HG03378 (cell line): Measurements from ENCODE around the gene PRIMPOL.
"Not testable (repeated sequence)": the region's sequence is repeated elsewhere in the genome, so short reads cannot be mapped to it uniquely, and the experiment has no call there.

ENCODE experiments used
- ATAC-seq: cut with Tn5 transposase; IDR thresholded peaks from one replicate; pipeline ENCODE4 v1.9.1; 2021; ENCODE audit warnings: mild to moderate bottlenecking, moderate library complexity; ENCODE audit not compliant: unreplicated experiment

The PRIMPOL gene

DNA sequence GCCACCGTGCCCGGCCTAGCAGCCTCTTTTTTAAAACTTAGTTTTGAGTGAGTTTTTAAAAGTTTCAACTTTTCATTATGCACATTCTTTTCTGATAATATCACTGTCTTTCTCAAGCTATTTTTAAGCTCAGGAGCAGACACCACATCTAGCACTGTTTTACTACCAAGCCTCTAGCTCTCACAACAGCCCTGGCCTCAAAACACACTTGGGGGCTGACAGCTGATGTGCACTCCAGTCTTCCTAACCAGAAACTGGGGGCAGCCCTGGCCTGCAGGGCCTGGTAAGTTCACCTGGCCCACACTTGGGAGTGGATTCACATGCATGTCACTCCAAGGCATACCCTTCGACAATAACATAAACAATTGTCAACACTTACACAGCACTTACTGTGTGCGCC is 50.4 kb downstream of the PRIMPOL start:
- no peak for ATAC-seq

DNA sequence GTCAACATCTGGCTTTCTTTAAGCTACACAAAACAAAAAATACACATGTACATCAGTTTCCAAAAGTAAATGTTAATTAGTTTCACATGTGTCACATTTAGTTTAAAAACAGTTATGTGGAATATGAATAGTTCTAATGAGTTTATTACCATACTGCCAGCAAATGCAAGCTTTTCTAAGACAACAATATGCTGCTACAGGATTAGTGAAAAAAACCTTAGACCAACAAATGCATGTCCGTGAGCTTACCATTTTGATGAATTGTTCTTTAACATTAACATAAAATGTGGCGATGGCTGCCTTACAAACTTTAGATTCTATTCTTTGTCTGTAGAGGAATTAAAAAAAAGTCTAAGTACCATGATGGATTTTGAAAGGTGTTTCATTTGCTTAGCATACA is 52.6 kb downstream of the PRIMPOL start:
- no peak for ATAC-seq

DNA sequence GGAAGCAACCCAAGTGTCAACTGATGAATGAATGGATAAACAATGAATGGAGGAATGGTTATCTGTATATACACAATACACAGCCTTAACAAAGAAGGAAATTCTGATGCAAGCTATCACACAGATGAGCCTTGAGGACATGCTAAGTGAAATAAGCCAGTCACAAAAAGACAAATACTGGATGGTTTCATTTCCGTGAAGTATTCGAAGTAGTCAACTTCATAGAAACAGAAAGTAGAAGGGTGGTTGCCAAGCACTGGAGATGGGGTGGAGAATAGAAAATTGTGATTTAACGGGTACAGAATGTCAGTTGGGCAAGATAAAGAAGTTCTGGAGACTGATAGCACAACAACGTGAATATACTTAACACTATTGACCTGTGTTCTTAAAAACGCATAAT is 56.2 kb downstream of the PRIMPOL start:
- ATAC-seq = no peak

DNA sequence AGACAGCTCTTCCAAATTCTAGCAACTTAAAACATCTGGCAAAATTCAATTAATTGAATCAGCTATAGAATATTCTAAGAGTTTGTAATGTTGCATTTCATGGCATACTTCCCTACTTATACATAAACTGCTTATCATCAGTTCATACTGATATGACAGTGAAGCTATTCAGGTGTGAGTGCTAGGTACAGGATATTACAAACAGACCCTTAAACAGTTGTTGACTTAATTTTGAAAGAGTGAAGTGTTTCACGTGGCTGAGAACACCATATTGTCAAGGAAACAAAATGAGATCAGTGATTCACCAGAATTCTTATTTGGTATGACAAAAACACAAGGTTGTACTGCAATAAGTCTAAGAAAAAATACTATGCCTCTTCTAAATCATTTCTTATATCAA is 56.9 kb downstream of the PRIMPOL start:
- ATAC-seq = no peak

DNA sequence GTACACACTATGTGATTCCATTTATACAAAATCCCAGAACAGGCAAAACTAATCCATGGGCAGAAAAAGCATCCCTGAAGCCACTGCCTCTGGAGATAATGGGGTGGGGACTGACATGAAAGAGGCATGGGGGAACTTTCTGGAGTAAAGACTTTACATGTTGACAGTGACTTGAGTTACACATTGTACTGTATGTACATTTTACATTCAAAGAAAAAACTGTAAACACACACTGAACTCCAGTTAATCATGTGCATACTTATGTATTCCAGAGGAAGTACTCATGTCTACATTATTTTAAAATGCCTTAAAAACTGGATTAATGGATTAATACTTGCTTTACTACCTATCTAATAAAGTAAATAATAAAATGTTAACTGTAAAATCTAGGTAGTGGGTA is 62.8 kb downstream of the PRIMPOL start:
- ATAC-seq = no peak

DNA sequence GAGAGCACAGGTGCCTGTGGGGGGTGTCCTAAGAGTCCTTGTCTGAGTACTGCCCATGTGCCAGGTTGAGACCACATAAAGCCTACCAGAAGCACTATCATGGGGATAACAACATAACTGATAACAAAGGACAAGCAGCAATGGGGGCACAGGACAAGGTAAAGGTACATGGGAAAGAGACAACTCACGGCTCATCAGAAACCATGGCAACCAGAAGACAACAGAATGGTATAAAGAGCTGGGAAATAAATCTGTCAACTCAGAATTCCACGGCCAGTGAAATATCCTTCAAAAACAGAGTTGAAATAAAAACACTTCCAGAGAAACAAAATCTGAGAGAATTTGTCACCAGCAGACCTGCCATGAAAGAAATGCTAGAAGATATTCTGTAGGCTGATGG is 64.3 kb downstream of the PRIMPOL start:
- ATAC-seq = no peak

DNA sequence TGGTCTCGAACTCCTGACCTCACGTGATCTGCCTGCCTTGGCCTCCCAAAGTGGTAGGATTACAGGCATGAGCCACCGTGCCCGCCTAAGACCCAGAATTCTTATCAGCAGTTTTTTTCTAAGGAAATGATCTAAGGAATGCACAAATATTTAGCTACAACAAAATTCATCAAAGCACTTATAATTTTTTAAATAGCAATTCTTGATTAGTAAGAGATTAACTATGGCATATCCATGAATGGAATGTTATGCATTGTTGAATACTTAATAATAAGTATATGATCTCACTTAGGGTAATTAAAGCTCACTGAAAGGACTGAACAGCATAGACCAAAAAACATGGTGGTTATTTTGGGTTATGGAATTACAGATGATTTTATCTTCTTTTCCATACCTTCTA is 66.0 kb downstream of the PRIMPOL start:
- ATAC-seq = no peak

DNA sequence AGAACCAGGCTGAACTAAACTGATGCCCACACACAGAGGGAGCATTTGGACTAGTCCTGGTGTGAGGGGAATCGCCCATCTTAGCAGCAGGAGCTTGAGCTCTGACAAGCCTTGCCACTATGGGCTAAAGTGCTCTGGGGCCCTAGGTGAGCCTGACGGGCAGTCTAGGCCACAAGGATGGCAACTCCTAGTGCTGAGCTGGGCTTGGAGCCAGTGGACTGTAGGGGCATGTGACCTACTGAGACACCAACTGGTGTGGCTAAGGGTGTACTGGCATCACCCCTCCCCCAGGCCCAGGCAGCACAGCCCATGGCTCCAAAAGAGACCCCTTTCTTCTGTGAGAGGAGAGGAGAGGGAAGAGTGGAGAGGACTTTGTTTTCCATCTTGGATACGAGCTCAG is 69.9 kb downstream of the PRIMPOL start:
- no peak for ATAC-seq

DNA sequence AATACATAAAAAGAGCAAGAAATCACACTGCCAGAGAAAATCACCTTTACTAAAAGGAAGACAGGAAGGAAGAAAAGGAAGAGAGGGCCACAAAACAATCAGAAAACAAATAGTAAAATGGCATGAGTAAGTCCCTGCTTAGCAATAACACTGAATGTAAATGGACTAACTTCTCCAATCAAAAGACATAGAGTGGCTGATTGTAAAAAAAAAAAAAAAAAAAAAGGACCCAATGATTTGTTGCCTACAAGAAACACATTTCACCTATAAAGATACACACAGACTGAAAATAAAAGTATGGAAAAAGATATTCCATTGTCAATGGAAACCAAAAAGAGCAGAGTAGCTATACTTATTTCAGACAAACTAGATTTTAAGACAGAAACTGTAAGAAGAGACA is 71.7 kb downstream of the PRIMPOL start:
- no peak for ATAC-seq

DNA sequence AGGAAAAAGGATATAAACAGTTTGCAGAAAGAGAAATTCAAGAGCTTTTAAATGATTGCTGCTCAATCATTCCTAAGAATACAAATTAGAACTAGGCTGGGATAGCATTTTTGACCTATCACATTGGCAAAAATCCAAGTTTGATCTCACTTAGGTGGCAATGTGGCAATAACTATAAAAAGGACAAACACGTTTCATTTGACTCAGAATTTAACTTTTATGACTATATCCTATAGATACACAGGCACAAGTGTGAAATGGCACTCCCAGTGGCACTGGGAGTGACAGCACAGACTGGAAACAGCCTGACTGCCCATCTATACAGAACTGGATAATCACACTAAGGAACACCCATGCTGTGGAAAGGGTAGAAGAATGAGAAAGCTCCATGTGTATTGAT is 73.3 kb downstream of the PRIMPOL start:
- no peak for ATAC-seq

DNA sequence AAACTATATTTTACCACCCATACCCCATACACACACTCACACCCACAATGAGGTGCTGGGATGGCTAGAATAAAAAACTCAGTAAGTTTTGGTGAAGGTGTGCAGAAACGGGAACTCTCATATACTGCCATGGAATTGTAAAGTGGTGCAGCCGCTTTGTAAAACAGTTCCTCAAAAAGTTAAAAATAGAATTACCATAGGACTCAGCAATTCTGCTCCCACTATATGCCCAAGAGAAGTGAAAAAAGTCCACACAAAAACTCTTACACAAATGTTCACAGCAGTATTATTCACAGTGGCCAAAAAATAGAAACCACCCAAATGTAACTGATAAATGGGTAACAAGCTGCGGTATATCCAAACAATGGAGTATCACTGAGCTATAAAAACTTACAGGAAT is 77.9 kb downstream of the PRIMPOL start:
- ATAC-seq = no peak

DNA sequence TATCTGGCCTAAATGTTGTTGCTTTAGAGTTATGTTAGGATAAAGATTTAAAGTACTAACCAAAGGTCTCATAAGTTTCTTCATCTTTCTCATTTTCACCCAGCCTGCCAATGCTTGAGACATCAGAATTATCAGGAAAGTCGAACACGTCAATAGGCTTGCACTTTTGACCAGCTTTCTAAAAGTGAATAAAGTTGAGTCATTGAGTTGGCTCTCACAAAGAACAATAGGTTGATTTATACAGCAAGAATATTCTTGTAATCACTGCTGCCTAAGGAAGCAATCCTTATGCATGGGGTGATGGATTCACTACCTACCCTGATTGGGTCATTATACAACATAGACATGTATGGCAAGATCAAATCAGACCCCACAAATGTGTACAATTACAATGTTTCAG is 79.3 kb downstream of the PRIMPOL start:
- no peak for ATAC-seq

DNA sequence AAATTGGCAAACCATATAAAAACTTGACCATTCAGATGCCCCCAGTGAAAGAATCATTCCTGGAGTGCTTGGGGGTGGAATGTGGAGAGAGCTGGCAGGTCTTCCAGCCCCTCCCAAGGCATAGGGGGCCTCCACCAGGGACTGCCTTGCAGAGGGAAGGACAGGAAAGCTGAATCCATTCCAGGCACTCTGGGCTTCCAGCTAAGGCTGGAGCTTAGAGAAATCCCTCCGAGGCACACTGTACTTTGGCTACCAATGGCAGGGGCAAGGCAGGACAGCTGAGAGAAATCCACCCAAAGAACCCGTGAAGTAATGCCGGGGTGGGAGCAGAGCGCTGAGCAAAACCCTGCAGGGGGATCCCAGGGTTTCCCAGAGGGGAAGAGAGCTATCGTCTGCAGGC is 80.4 kb downstream of the PRIMPOL start:
- no peak for ATAC-seq

DNA sequence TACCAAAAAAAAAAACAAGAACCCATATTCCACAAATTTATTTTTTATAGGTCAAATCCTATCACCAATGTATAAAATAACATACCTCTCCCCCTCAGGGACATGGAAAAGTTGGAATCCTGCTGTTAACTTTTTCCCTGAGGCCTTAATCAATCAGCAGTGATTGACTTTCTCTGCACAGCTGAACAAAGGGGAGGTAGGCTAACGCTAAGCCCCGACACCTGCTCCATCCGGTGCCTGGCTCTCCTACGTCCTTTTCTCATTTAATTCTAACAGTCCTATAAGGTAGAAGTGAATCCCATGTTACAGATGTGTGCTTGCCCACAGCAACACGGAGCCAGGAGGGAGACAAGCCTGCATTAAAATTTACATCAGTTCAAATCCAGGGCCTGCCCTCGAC is 81.5 kb downstream of the PRIMPOL start:
- no peak for ATAC-seq

DNA sequence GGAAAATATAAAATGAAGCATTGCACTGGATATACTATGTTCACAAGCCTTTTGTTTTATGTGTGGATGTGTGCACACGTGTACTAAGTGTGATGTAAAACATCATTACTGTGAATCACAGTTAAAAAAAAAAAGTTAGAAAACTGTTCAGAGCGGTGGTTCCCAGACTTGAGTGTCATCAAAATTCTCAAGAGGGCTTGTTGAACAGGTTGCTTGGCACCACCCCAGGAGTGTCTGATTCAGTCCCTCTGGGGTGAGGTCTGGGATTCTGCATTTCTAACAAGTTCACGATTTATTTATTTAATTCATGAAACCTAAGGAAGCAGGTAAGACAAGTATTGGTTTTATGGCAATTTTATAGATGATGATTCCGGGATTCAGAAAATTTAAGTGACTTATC is 82.6 kb downstream of the PRIMPOL start:
- no peak for ATAC-seq

DNA sequence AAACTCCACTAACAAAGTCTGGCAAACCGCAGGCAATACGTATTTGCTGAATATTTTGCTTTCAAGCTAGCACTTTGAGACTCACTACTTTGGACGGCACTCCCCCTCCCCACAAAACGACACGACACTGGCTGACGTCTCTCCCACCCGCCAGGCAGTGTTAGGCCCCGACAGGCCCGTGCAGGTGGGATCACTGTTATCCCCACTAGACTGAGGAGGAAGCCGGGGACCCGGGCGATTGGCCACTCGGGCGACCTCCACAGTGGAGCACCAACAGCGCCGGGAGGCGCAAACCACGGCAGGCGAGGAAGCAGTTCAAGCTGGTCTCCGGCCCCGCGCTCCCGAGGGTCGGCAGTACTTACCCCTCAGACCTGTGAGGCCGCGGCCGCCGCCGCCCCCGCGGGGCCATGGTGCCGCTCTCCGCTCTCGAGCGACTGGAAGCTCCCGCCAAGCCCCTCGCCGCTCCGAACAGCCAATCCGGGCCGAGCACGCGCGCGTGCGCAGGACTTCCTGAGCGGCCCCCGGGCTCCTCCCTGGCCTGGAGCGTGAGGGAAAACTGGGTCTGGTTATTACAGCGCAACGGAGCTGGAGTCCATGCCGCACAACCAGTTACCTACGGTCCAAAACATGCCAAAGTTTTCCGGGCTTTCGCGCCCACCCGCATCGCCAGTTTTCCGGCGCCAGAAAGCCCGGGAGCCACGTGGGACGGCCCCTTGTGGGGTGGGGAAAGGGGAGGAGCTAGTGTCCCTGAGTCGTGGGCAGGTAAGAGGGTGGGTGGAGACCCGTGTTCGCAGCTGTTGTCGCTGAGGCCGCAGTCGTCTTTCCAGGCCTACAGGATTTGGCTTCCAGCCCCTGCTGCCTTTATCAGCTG is 84.4 kb downstream of the PRIMPOL start, which contains the start of gene CENPU:
TSS of gene CENPU (minus strand) at position 443 of the 871 bp plus-strand sequence. CDS start at position 409, 34 bp downstream.
- ATAC-seq = peak; percentile 94

DNA sequence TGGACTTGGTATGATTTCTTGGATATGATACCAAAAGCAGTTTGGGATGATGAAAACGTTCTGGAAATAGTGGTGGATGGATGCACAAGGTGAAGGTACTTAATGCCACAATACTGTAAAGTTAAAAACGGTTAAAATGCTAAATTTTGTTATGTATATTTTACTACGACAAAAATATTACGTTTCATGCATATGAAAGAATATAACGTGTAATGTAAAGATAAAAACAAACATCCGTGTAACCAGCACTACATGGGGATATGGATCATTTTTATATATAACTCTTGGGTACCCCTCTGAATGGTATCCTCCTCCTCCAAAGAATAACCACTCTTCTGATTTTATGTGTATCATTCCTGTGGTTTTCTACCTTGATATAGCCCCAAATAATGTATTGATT is 85.2 kb downstream of the PRIMPOL start:
- no peak for ATAC-seq

DNA sequence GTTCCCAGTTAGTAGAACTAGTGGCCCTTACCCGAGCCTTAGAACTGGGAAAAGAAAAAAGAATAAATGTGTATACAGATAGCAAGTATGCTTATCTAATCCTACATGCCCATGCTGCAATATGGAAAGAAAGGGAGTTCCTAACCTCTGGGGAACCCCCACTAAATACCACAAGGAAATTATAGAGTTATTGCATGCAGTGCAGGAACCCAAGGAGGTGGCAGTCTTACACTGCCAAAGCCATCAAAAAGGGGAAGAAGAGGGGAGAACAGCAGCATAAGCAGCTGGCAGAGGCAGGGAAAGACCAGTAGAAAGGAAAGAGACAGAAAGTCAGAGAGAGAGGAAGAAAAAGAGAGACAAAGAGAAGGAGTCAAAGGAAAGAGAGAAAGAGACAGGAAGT is 90.0 kb downstream of the PRIMPOL start:
- ATAC-seq = not testable (repeated sequence)

DNA sequence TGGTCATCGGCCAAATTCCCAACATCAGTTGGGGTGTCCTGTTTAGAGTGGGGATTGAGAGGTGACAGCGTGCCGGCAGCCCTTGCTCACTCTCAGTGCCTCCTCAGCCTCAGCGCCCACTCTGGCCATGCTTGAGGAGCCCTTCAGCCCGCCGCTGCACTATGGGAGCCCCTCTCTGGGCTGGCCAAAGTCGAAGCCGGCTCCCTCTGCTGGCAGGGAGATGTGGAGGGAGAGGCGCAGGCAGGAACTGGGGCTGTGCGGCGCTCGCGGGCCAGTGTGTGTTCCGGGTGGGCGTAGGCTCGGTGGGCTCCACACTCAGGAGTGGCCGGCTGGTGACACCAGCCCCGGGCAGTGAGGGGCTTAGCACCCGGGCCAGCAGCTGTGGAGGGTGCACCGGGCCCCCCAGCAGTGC is 91.4 kb downstream of the PRIMPOL start:
- no peak for ATAC-seq

DNA sequence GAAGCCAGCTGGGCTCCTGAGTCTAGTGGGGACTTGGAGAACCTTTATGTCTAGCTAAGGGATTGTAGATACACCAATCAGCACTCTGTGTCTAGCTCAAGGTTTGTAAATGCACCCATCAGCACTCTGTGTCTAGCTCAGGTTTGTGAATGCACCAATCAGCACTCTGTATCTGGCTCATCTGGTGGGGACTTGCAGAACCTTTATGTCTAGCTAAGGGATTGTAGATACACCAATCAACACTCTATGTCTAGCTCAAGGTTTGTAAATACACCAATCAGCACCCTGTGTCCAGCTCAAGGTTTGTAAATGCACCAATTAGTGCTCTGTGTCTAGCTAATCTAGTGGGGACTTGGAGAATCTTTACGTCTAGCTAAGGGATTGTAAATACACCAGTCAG is 92.1 kb downstream of the PRIMPOL start:
- ATAC-seq = not testable (repeated sequence)

DNA sequence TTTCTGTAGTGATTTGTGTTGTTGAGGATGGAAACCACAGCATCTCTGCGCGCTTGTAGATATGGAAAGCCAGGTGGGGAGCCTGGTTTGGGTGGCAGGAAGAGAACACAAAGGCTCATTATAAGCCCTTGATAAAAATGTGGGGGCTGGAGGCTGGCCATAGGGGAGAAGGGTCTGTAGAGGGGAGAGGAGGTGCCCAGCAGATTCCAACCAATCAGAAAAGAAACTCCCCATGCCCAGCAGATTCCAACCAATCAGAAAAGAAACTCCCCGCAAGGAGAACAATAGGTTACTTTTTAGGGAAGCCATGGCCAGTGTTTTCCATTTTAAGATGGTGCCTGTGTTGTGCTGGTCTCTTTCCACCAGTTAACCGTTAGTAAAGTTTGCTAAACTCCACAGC is 94.1 kb downstream of the PRIMPOL start:
- ATAC-seq = no peak

DNA sequence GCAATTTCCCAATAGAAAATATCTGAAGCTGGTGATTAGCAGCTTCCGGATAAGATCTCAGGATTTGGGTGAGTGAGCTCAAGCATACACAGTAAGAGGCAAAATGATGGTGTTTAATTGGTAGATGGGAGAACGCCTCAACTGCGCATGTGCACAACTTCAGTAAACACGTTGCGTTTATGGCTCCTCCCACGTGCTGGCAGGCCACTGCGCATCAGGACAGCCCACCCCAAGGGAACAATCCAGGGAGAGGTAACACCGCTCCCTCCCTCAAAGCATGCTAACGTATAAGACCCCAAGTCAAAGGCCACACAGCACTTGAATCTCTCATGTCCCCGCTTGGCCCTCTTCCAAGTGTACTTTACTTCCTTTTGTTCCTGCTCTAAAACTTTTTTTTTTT is 94.7 kb downstream of the PRIMPOL start:
- no peak for ATAC-seq
